HG02981 (cell line): ENCODE data around the gene OTOS.

Experiments used
- ATAC-seq: cut with Tn5 transposase; IDR thresholded peaks from one replicate; pipeline ENCODE4 v1.9.1; 2021; ENCODE audit warnings: mild to moderate bottlenecking, moderate library complexity; ENCODE audit not compliant: unreplicated experiment

The OTOS gene

DNA sequence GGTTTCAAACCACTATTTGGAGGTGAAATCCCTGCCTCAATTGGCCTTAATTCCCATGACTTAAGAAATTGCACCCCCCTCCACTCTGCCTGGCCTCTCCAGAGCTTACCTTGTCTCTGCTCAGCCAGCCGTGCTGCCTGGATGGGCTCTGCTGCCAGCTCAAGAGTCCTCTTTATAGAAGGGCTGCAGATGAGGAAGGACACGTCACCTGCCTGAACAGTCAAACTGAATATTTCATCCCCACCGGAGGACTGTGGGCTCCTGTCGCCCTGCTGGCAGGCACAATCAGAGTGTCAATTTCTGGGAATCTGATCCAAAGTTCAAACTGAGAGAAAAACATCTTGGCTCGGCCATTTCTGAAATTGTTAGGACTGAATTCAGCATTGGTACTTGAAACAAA is at the start of gene OTOS:
Gene OTOS (minus strand): TSS at position 148 of the 400 bp plus-strand sequence. CDS start 332 bp downstream, outside the sequence.
- no peak for ATAC-seq

DNA sequence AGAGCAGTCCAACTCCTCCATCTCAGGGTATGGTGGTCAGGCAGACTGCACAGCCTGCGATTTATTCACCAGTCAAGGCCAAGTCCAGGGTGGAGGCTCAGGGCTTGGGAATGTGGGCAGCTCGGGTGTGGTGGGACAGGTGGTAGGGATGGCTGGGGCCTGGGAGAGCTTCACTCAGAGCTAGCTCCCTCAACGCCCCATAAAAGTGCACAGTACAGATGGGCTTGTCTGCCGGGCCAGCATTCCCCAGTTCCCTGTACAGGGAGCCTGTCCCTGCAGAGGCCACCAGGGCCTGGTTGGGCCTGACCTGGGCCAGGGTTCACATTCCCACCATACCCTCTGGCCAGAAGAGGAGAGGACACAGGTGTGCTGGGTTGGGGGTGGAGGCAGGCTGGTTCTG is 49.2 kb upstream of the OTOS start:
- no peak for ATAC-seq

DNA sequence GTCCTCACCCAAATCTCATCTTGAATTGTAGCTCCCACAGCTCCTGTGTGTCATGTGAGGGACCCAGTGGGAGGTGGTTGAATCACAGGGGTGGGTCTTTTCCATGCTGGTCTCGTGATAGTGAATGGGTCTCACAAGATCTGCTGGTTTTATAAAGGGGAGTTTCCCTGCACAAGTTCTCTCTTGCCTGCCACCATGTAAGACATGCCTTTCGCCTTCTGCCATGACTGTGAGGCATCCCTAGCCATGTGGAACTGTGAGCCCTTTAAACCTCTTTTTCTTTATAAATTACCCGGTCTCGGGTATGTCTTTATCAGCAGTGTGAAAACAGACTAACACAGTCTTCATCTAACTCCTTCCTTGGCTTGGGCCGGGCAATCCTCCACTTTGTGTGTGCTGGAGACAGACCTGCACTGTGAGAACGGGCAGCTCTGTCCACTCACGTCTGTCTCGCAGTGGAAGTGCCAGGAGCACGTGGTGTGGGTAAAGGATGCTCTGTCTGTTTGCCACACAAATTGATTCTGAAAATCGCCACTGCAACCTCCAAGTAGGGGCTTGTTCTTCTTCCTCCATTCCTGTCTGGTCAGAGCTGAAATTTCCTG is 47.6 kb upstream of the OTOS start:
- ATAC-seq = no peak

DNA sequence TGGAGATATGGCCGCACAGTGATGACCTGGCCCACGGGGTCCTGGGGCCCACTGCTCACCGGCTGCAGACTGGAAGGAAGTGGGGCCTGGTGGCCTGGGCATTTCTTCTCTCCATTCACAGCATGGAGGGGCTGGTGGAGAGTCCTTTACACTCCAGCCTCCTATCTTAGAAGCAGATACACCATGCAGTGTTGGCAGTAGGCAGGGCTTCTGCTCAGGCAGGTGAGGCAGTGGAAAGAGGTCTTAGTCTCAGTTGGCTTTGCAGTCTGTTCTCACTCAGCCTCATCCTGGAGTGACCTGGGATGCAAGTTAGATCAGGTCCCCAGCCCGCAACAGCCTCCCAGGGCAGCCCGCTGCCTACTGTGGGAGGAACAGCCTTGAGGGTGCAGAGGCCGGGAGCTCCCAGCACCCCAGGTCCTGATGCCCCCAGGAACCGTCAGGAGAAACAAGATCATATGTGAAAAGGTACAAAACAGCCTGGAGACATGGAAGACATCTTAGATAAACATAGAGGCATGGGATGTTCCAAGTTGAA is 45.8 kb upstream of the OTOS start:
- no peak for ATAC-seq

DNA sequence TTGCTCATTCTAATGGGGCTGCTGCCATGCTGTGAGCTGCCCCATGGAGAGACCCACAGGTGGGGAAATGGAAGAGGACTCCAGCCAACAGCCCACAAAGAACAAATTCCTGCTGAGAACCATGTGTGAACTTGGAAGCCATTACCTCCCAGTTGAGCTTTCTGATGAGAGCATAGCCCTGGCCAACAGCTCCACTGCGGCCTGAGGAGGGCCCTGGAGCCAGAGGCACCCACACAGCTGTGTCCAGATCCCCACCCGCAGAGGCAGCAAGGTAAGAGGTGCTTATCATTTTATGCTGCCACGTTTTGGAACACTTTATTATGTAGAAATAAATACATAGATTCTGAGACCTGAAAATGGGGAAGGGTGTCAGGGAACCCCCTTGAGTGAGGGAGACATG is 44.2 kb upstream of the OTOS start:
- no peak for ATAC-seq

DNA sequence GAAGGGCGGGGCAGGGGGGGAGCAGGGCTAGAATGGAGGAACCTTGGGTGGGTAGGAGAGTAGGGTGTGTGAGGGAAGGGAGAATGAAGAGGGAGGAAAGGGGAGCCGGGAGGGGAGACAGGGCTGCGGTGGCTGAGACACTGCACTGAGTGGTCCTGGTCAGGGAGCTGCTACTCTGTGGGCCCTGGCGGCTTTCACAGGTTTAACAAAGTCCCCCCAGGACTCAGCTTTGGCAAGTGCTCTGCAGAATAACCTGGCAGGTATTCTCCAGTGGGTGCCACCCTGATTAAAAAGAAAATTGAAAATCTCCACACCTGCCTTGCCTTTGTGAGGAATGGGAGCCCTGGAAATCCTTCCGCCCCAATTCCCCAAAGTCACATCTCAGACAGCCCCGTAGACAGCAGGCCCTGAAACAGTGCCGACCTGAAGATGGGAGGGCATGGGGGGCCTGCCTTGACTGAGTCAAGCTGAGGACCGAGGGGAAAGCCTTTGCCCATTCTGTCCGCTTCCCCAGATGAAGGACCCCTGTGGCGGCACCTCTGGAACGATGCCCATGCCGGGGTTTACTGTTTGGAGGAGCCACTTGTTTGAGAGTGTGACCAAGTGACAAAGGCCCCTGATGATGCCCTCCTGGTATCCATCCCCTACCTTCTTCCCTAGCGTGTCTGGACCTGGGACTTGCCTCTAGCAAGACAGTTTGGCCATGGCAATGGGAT is 43.6 kb upstream of the OTOS start:
- no peak for ATAC-seq

DNA sequence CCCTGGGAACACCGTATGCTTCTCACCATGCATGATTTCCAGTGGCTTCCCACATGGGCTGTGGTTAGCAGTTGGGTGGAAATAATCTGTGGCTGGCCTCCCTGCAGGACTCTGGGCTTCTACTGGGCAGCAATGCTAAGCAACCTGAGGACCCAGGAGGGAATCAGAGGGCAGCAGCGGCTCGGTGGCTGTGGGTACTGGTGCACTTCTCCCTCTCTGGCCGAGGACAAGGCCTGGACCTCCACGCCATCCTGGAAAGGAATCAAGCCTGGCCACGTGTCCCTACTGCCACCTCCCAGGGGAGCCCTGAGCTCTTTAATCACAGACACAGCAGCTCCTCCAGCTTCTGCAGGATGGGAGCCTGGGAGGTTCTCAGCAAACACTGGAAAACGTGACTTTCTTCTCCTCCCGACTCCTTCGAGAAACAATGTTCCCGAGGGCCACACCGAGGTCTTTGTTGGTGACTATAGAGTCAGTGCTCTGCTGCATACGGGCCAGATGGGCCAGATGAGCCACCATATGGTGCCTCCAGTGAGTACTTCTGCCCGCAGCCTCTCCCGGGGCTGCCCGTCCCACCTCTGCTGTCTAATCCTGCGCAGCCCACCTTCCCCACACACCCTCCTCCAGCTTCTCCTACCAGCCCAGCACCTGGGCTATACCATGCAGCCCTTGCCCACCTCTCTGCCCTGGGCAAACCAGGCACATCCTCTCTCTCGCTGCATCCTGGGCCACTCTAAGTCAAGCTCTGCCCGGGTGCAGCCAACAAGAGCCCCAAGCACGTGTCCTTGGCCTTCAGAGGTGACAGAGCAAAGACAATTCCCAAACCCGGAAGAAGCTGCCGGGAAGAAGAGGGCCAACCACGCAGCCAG is 42.8 kb upstream of the OTOS start:
- ATAC-seq = no peak

DNA sequence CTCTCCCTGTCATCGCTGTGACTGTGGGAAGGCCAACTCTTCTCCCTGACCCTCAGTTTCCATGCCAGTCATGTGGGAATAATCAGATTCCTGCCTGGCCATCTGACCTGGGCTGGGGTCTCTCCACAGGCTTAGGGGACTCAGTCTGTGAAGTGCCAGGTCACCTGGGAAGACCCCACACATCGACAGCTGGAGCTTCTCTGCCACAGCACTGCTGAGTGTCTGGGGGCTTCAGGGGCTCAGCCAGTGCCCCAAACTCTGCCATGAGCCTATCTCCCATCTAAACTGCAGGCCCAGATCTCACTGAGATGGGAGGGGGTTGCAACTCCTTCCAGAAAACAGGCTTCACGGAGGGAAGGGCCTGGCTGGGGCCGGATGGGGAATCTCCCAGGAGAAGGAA is 42.0 kb upstream of the OTOS start:
- ATAC-seq = no peak

DNA sequence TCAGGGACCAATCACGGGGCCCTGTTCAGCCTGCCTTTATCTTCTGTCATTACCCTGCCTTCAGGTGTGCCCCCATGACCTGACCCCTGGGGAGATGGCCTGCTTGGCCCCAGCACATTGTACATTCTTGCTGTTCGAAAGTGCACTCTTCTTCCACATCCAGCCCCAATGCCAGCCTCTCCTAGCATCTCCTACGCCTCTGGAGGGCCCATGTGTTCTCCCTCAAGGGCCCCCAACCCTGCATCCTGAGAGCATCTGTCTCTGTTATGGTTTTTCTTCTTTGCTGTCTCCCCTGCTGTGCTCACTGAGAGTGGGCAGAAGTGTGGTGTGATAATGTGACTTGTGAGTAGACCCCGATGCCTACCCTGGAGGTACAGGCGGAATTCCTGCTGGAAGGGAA is 41.5 kb upstream of the OTOS start:
- no peak for ATAC-seq

DNA sequence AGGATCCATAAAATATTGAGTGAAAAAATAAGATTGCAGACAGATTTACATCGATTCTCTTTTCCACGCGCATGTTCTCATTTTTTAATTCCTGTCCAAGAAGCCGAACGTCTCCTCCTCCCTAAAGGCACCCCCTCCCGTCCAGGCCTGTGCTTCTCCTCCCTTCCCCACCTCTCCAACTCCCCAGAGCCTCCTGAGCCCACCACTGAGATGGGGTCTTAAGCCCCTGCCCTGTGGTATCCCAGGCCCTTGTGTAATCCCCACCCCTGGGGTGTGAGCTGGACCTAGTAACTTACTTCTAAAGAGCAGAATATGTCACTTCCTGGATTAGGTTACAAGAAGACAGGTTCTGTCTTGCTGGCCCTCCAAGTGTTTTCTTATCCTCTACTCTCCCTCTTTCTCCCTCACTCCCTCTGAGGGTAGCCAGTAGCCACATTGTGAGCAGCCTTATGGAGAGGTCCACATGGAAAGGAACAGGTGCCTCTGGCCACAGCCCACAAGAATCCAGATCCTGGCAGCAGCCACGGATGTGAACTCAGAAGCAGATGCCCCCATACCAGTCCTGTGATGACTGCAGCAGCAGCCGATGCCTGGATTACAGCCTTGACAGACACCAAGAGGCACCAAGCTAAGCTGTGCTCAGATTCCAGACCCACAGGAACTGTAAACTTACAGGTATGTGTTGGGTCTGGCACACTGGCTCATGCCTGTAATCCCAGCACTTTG is 39.6 kb upstream of the OTOS start:
- ATAC-seq = no peak

DNA sequence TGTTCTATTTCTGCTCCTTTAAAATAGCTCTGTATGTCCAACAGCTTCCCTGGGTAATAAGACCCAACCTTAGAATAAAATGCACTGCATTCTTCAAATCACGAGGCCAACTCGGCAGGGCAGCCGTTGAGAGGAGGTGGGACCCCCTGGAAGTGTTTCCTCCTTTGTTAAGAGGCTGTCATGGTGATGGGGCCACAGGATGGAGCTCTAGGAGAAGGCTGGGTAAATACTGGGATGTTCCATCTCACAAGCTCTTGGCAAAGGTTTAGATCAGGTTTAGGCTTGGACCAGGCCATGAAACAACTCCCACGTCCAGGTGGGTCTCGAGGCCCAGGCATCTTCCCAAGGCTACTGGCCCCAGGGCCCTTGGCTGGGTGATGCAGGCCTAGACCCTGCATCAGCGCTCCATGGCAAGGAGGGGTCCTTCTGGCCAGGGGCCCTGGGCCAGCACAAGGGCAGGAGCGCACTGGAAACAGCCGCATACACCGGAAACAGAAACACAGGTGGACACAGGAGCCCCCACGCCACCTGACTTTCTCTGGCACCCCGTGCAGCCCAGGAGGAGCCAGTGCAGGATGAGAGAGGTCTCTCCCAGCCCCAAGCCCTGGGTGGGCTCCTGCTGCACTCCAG is 38.8 kb upstream of the OTOS start:
- ATAC-seq = no peak

DNA sequence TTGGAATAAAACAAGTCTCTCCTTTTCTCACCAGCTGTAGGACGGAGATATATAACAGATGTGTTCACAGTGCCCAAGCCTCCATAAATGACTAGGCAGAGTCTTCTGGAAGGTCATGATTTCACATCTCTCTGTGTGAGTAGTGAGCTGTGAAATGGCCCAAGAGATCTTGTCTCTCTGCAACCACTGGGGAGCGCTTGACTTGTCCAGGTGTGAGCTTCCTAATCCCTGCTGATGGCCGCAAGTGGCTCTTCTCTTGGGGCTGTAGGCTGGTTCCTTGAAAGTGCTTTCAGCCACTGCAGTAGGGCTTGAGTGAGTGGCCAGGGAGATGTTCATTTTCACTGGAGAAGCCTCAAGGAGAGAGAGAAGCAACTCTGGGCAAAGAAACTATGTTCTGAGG is 38.1 kb upstream of the OTOS start:
- no peak for ATAC-seq

DNA sequence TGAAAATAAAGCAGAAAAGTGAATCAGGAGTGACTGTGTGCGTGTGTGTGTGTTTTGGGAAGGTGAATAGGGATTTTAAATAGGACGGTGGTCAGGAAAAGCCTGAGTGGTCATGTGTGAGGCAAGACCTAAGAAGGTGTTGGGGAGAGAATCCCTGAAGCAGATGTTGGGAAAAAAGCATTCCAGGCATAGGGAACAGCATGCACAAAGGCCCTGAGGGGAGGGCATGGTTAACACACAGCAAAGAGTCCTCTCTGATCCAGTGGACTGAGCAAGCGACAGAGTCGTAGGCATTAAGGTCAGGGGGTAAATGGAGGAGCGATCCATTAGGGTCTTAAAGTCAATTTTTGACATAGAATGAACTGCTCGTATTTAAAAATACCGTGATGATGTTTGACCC is 34.0 kb upstream of the OTOS start:
- ATAC-seq = no peak

DNA sequence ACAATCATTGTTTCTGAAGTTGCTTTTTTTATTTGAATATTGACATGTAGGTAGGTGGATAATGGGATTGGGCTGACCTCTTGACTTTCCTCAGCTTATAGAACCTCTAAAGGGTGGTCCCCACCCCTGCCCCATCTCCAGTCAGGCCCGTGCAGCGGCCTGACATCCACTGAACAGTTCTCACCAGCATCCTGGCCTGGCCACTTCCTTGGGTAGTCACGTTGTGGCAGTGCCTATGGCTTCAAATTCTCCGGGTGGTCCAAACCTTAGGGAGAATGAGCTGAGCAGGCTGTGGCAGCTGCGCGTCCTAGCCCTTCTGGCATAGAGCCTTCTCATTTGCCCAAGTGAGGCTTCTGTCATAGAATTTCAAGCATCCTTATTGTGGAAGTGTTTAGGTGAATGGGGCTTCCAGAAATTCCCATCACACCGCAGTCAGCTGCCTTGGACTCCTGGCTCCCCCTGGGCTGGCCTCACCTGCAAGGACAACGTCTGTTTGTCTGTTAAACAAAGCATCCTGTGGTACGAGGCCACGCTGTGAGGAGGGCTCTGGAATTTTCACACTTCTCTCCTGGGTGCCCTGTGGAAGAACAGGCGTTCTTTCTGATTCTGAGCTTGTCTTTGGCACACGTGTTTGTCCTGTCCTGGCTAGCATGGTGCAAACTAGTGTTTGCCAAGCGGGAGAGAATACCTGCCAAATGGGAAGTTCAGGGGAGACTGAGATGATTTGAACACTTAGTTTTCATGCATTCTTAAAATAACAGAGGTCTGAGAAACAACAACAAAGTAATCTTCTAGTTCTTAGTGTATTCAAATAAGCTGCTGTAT is 31.8 kb upstream of the OTOS start:
- no peak for ATAC-seq

DNA sequence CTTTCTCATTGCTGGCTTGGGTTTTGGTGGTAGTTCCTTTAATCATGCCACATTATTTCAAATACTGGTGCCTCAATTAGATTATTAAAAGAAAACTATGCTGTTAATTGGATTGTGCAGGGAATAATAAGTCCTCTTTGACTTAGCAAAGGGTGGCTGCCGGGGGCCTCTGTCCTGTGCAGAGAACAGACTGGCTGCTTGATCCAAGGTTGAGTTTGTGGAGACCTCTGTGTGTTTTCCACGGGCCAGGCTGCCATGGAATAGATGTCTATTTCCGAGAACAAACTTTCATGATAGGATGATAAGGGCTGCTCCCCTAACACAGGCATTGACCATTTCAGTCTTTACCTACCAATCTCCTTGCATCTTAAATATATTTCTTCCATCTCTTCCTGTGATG is 30.4 kb upstream of the OTOS start:
- ATAC-seq = no peak

DNA sequence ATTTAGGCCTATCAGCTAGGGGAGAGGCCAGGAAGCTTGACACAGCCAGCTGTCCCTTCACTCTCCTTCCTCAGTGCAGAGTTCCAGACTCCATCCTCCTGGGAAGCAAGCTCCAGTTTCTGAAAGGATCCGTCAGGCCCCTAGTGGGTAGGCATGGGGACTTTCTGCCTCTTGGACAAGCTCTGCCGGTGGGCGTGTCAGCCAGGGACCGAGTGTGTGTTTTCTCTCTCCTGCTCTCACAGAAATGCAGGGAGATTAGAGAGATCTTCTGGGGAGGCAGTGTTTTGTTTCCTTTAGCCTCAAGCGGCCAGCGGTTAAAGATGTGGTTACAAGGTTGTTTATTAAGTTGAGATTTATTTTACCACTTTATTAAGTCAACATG is 29.9 kb upstream of the OTOS start:
- no peak for ATAC-seq

DNA sequence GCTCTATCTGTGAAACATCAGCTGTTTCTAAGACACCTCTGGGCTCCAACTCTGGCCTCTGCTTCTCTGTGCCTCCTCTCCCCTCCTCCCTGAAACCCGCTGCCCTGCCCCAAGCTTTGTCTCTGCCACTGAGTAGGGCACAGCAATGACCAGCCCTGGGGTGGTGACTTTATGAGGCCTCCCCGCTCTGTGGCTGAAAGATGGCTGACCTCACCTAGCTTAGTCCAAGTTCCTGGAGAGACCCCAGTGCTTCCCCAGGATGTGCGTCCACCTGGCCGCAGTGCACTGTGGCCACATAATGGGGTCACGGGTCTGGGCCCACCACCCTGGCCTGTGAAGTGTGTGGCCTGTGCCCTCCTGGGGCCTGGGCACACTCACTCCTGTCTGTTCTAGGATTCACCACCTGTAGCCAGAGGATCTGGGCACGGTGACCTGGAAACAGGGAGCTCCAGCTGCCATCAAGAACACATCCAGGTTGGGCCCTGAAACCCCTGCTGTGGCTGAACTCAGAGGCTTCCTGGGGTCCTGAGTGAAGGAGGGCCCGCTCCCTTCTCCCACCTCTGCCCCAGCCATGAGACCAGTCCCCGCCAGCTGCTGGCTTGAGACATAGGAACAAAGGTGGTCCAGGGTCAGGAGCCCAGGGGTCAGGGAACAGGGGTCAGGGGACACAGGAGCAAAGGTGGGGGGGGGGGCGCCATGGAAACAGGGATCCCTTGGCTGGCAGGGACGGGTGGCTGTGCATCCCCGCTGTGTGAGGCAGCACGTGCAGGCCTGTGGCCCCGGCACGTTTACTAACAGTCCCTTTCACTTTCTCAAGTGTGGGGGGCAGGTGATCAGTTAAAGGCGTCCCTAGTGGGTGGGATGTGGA is 29.3 kb upstream of the OTOS start:
- no peak for ATAC-seq

DNA sequence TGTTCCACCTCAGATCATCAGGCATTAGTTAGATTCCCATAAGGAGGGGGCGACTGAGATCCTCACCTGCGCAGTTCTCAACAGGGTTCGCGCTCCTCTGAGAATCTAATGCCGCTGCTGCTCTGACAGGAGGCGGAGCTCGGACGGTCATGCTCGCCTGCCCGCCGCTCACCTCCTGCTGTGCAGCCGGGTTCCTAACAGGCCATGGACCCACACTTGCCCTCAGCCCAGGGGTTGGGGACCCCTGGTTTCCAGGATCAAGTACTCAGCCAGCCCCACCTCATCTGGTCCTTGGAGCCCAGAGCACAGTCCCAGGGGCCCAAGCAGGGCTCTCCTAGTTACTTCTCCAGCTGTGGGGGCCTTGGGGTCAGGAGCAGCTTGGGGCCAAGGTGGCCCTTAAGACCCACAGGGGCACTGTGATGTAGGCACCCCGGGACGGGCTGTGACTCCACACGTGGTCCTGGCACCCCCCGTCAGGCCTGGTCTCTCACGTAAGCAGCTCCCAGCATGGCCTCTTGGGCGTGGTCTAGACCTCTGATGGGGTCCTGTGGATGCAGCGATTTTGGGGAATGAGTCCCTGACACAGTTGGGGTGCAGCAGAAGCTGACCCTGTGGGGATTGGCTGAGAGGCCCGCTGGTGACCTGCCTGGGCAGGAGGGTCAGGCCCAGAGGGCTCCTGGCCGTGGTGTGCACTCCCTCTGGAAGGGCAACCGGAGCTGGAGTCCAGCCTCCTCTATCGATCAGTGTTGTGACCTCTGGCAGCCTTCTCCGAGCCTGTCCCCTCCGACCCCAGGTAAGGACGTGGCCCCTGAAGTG is 28.3 kb upstream of the OTOS start:
- no peak for ATAC-seq
